ENCODE data around the gene EDIL3.

DNA sequence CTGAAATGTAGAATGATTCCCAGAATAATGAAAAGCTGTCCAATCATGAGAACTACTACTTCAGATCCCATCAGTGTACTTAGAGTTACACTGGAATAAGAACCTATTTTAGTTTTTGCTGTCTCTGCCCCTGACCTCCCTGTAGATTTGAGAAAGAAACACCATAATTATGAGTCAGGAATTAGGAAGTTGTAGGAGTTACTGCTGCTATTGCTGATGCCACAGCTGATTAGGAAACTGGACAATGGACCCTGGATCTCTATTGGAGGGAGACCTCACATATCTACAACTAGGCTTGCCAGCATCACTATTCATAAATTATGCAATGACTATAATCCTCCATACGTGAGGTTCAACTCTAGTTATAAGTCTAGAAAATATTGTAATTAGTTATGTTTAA is 48.8 kb upstream of the EDIL3 start:
- no peak for TF ChIP-seq CTCF (IDR thresholded peaks at IDR 0.05)
- no peak for TF ChIP-seq POLR2A (IDR thresholded peaks at IDR 0.05)
- TF ChIP-seq EP300 (IDR thresholded peaks at IDR 0.05) = no peak

Measured in suprapubic skin (tissue), 3 donors.